ENCODE results near the gene TEDC1.

The TEDC1 gene

DNA sequence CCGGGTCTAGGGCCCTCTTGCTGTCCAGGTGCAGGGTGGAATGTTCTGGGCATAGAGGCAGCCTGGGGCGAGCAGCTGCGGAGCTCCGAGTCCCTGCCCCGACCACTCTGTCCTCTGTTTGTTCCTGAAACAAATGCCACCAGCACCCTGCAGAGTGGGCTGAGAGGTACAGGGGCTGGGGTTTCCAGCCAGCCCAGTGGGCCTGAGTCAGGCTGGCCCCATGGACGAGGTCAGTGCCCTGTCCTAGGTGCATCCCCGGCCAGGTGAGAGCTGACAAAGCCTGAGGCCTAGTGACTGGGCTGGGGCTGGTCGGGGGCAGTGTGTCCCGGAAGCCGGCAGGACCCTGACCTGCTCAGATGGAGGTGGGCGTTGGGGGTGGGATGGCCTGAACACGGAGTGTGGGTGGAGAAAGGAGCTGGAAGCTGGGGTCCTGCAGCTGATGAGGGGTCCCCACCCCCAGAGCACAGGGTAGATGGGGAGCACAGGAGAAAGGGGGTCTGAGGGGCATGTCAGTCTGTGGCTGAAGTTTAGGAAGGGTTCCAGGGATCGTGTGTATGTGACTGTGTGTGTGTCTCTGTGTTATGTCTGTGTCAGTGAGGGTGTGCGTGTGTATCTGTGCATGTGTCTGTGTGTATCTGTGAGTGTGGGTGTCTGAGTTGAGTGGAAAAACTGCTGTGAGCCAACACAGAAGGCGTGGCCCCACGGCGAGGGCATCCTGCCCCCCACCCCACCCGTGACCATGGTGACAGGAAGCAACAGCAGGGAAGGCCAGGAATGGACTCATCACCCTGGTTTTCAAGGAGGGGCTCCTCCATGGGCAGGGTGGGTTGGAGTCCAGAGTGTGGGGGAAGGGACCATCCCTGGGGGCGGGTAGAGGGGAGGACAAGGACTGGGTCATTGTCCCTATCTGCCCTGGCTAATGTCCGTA lies 6.7 kb upstream of the TEDC1 start:
- no peak for DNase-seq (ENCODE audit: low spot score)

DNA sequence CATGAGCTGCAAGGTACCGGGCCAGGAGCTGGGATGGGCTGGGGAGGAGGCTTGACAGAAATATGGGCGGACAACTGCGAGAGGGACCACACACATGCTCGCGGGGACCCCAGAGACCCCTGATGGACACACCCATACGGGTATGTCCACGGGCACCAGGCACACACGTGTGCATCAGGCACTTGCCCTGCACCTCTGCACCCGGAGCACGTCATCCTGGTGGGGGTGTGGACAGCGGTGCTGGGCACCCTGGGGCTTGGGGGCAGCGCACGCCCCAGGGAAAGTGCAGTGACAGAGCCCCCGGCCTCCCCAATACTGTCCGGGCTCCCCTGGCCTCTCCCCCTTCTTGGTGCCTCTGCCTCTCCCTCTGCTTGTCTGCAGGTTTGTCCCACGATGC lies 6.1 kb upstream of the TEDC1 start:
- DNase-seq (ENCODE audit: low spot score) = no peak

DNA sequence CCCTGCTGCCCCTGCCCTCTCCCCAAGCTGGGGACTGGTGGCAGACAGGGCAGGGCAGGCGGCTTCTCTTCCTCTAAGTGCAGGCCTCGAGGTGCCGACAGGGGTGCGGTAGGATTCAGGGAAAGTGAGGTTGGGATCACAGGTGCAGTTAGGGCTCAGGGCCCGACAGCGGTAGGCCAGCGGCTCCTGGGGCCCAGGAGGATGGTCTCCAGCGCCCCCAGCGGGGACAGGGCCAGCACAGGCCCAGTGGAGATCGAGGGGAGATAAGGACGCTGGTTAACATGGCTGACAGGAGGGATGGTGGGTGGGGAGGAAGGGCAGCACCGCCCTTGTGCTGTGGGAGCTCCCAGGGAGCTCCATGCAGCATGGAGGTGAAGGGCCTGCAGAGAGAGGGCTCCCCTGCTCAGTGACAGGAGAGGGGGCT lies 5.3 kb upstream of the TEDC1 start:
- no peak for DNase-seq (ENCODE audit: low spot score)

DNA sequence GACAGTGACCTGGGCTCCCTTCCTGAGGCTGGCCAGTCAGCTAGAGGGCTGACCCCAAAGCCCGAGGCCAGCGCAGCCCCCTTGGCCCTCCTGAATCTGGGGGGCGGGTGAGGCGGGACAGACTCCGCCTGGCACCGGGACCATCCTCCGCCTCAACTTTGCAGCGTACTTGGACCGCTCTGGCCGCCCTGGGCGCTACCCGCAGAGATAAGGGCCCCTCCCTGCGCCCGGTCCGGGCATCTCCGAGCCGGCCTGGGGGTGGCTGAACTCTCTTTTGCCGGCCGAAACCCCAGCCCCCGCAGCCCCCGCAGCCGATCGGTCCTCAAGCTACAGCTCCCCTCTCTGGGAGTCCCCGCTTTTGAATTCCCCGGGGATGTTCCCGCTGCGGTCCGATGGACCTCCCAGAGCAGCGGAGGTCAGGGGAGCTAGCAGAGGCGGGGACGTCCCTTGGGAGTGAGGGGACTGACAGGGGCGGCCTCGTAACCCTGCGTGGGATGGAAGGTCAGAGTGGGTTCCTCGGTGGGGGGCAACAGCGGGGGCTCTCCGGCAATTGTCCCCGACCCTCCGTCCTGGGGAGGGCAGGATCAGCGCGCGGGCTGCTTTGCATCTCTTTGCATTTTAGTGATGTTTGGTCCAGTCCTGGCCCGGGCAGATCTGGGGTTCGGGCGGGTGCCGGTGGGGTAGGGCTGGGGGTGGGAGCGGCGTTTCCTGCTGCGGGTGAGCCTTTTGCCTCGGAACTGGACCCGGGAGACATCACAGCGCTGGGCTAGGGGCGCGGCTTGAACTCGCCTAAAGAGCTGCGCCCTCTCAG lies 4.7 kb upstream of the TEDC1 start, which contains the start of gene CRIP1:
Gene CRIP1 (plus strand): TSS at position 724 of the 811 bp plus-strand sequence. CDS start 374 bp downstream, outside the sequence.
- DNase-seq (ENCODE audit: low spot score) = no peak

DNA sequence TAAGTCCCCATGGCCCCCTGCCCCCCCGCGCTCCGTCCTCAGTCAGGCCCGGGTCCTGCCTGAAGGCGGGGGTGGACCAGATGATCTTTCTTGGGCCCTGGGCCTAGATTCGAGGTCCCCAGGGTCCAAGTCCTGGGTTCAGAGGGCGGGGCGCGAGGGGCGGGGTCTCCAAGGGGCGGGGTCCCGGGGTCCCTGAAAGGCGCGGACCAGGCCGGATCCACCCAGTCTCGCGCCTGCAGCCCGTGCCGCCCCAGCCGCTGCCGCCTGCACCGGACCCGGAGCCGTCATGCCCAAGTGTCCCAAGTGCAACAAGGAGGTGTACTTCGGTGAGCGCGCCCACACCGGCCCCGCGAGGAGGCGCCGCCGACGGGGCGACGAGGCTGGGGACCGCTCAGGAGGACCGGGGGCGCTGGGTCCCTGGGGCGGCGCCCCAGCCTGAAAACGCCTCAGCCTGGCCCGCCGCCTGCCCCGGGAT lies 4.0 kb upstream of the TEDC1 start:
- peak; percentile 63 for DNase-seq (ENCODE audit: low spot score)

DNA sequence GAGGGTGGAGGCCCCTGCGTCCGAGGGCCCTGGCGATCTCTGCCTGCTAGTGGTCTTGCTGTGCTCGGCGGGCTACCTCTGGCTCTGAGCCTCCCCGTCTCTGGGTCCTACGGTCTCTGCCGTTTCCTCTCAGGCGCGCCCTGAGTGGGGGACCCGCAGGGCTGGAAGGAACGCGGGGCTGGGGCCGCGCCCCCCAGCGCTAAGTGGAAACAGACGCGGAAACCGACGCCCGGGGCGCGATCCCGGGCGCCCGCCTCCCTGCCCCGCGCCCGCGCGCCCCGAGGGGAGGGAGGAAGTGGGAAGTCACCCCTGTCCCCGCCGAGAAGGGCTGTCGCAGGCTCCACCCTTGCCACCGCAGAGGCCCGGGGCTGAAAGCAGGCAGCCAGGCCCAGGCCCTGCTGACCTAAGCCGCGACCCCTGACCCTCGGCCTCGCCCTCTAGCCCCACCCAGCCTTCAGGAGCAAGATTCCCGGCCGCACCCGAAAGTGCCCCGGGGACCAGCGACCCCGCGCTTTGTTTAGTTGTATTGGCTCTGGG lies 3.5 kb upstream of the TEDC1 start:
- peak; percentile 54 for DNase-seq (ENCODE audit: low spot score)

DNA sequence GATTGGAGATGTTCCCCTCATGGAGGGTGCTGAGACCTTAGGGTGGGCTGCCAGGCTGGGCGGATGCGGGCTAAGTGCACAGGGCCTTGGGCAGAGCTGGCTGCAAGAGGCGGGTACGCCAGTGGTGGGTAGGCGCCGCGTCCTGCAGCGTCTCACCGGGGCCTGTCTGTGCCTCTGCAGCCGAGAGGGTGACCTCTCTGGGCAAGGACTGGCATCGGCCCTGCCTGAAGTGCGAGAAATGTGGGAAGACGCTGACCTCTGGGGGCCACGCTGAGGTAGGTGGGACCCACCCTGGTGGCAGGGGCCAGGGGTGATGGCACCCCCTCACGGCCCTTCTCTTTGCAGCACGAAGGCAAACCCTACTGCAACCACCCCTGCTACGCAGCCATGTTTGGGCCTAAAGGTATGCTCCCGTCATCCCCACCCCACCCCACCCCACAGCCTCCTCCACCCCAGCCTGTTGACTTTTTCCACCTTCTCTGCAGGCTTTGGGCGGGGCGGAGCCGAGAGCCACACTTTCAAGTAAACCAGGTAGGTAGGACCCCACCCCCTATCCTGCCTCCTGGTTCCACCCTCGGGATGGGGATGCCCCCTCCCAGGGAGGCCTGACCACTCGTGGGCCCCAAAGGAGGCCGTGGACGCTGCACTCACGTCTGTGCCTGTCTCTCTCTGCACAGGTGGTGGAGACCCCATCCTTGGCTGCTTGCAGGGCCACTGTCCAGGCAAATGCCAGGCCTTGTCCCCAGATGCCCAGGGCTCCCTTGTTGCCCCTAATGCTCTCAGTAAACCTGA lies 2.9 kb upstream of the TEDC1 start:
- no peak for DNase-seq (ENCODE audit: low spot score)

DNA sequence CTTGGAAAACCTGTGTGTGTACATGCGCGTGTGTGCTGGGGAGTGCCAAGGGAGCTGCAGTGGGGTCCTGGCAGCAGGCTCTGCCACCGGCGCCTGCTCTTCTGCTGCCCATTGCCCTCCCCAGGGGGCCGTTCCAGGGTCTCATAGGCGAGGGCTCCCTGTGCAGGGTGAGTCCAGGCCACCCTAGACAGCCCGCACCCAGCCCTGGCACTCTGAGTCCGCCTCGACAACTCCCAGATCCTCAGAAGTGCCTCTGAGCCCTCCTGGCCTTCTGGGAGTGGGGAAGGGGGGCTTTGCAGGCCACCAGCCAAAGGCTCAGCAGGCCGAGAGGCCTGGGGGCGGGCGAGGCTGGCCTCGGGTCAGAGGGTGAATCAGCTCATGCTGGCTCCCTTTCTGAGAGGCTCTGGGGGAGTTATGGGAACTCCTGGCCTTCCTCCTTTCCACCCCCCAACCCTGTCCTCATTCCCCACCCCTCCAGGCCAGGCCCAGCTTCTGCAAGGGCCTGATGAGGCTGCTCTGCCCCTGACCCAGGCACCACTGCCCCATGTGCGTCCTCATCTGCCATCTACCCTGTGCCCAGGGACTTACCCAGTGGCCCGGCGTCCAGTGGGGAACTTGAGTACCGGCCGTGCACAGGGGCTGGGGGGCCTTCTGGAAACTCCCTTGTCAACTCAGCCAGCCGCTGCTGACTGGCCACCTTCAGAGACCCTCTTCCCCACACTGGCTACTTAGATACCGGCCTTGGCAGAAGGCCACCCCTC lies 2.1 kb upstream of the TEDC1 start:
- no peak for DNase-seq (ENCODE audit: low spot score)

DNA sequence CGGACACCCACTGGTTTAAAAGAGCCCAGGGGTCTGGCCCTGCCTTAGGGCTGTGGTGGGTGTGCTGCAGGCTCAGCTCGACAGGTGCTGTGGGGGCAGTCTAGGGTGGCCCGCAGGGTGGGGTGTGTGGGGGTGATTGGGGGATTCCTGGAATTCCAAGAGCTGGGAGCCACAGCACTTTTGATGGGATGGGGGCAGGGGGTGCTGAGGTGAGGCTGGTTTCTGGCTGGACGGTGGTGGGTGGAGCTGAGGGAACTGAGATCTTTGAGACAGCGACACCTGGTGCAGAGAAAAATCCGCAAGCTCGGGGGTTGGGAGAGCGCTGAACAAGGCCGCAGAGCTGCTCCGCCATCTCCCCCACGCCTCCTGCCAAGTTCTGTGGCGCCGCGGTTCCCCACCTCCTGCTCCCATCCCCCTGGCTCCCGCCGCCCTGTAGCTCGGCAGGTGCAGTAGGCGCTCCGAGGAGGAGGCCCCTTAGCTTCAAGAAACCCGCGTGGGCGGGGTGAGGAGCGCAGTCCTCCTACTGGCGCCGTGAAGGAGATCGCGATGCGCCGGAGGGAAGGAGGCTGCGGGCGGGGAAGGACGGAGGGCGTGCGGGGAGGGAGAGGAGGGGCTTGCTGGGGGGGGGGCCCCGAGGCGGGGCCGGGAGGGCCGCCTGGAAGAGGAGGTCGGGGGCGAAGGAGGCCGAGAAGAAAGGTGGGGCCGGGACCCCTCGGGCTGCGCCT lies 1.3 kb upstream of the TEDC1 start:
- peak; percentile 91 for DNase-seq (ENCODE audit: low spot score)

DNA sequence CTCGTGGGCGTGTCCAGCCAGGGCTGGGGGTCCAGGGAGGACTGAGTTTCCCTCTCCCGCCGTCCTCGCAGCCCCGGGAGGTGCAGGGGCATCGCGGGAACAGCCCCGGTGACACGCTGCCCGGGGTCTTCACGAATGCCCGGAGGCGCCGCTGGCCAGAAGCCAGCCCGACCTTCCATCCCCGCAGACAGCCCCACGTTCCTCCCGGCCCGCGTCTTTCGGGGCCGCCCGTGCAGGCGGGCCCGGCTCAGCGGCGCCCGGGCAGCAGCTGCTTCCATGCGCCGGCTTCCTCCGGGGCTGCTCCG lies 827 bp upstream of the TEDC1 start:
- DNase-seq (ENCODE audit: low spot score) = no peak

DNA sequence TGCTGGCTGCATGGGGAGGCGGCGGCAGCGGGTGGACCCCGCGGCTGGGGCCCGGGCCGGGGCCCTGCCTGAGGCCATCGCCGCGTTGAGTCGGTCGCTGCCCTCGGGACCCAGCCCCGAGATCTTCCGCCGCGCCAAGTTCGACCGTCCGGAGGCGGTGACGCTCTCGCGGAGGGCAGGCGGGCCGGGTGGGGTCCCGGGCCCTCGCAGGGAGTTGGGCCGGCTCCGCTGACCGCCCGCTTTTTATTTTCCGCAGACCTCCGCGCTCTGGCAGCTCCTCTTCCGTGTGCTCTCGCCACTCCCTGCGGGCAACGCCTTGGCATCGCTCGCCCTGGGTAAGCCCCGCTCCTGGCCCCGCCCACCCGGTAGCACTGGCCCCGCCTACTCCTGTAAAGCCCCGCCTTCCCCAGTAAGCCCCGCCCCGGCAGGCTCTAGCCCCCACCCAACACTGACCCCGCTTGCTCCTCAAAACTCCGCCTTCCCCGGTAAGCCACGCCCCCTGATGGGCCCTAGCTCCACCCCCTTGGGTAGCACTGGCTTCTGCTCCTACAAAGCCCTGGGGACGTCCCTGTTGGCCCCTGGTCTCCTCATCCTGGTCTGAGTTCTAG lies 424 bp downstream of the TEDC1 start:
- peak; percentile 90 for DNase-seq (ENCODE audit: low spot score)

DNA sequence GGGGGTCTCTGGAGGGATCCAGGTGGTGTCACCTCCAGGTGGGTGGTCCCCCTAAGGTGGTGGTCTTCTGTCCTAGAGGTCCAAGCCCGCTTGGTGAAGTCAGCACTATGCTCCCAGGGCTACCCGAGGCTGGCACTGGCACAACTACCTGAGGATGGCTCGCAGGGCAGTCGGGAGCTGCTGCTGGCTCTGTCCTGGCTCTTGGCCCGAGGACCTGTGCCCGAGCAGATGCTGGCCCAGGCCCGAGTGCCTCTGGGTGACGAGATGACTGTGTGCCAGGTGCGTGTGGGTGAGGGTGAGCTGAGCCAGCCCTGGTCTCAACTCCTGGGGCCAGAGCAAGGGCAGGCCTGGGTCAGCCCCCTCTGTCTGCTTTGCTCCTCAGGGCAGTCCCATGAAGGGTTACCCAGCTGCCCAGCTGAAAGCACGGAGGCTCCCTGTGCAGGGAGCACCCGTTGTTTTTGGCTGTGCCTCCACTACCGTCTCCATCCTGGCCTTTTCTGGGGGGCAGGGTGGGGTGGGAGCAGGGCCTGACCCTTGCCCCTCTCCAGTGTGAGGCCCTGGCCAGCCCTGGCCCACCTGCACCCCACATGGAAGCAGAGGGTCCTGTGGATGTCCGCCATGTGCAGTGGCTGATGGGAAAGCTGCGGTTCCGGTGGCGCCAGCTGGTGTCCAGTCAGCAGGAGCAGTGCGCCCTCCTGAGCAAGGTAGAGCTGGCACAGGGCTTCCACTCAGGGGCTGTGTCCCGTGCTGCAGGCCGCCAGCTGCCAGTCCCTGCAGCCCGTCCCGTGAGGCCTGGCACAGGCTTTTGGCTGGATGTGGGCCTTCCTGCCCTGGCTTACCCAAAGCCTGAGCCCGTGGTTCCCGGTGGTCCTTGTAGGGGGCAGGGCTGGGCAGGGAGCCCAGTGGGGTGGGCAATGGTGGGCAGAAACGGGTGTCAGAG lies 1.3 kb downstream of the TEDC1 start:
- no peak for DNase-seq (ENCODE audit: low spot score)

DNA sequence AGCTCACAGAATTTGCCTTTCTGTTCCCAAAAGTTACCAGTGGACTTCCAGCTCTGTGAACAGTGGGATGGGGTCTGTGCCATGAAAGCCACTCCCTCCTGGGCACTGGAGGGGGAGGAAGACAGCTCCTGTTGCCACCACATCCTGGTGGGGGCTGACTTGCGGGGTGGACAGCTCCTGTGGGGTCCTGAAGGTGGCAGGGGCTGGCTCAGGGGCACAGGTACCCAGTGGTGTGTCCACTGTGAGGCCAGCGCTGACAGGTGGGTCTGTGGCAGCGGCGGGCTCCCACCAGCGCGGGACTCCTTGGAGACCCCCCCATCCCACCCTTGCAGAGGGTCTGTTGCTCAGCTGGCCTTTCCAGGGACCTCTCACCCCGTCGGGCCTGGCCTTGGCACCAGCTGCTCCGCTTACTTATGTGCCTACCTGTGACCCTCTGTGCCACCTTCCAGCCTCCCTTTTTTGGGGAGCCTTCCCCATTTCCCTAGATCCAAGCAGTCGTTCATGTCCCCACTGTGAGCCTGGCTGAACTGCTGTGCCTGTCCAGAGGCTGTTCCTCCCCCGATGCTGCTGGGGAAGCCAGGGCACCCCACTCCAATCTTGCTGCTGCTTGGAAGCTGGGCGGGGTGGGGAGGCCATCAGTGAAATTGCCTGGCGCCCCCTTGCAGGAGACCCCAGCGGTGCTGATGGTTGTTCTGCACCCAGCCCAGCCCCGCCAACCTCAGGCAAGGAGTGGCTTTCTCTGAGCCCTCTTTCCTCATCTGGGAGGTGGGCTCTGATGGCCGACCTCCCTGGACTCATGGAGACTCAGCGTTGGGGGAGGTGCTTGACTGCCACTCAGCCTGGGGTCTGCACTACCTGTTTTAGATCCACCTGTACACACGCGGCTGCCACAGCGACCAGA lies 2.2 kb downstream of the TEDC1 start:
- no peak for DNase-seq (ENCODE audit: low spot score)

DNA sequence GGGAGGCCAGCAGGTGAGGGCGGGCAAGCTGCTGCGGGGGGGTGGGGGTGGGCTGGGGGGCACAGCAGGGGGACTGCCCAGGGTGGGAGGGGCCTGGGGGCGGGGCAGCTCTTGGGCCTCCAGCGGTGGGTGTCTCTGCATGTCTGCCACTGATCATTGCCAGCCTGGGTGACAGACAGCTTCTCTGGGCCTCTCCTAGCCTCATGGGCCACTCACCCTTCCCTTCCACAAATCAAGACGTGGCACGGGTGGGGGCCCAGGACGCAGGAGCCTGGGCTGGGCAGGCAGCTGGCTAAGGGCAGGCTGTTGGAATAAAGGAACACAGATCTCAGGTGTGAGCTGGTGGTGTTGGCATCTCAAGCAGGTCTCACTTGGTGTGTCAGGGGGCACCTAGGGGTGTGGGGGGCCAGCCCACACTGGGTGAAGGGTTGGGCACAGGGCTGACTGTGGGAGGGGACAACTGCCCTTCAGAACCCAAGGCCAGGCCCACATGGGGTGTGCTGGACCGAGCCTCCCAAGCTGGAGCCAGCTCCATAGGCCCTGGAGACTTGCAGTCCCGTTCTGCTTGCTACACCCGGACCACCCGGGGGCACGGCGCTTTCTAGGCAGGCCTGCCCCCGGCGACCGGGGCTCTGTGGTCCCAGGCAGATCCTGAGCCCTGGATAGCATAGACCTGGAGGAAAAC lies 3.0 kb downstream of the TEDC1 start:
- DNase-seq (ENCODE audit: low spot score) = no peak

DNA sequence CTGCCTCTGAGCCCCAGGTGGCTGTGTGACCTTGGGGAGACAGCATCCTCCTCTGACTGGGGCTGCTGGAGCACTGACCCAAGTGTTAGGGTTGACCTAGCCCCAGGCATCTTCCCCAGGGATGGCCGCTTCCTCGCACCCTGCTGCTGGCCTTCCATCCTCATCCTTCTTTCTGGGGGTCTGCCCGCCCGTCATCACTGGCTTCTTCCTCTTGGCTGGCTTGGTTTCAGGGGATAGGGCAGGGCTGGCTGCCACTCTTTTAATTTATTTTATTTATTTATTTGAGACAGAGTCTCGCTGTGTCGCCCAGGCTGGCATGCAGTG lies 3.5 kb downstream of the TEDC1 start:
- DNase-seq (ENCODE audit: low spot score) = no peak

DNA sequence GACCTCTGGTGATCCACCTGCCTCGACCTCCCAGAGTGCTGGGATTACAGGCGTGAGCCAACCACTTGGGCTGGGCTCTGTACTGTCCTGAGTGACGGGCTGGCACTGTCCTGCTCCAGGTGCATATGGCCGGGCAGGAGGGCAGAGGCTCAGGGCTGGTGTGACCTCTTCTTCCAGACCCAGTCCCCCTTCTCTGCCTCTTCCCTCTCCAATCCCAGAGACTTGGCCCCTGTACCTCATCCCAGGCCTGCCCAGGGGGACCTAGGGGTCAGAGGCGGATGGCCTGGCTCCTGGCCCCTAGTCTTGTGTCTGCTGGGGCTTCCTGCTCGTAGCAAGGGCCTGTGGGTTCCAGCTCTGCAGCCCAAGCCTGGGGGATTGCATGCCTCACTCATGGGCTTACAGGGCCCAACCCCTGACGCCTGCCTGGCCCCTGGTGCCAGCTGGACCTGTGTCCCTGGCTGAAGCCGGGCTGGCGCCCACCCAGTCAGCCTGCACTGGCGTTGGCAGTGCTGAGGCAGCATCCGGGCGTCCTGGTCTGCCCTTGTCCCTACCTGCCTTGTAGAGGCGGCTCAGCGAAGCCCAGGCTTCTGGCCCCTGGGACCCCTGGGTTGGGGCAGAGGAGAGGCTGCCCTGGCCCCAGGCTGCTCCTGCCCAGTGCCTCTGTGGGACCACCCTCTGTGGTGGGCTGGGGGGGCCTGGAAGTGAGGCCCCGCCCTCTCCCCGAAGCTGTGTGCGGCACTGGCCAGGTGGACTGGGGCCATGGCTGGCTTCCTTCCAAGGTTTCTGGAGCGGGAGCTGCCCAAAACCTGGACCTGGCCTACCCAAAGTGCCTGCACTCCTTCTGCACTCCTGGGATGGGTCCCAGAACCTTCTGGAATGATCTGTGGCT lies 4.3 kb downstream of the TEDC1 start:
- DNase-seq (ENCODE audit: low spot score) = no peak
